Stimulated activated CD4-positive, alpha-beta T cell treated with anti-CD3 and anti-CD28 coated beads, Interleukin-12 subunit alpha, Interleukin-12 subunit beta, amount 100 ng/mL, for 4 hours (primary cell): ENCODE measurements around the gene TLX2.
"Not testable (repeated sequence)": the region's sequence is repeated elsewhere in the genome, so short reads cannot be mapped to it uniquely, and the experiment has no call there.

Experiments used
- DNase-seq: peaks from one replicate; pipeline ENCODE4 v3.0.0-alpha.2; 2020

Gene TLX2

GRCh38 chr2:74514368-74515270, at the start of gene TLX2:
Gene TLX2, plus strand, starts transcription at chr2:74514450. Its CDS starts 357 bp downstream, at chr2:74514807.
- DNase-seq = no peak

GRCh38 chr2:74470742-74471141, 43.5 kb upstream of the TLX2 start:
- DNase-seq = not testable (repeated sequence)

- no peak for DNase-seq
Measured at GRCh38 chr2:74471332-74472065, 42.8 kb upstream of the TLX2 start.

GRCh38 chr2:74472086-74472944, 41.9 kb upstream of the TLX2 start, which contains the start of gene MRPL53:
Gene MRPL53, minus strand, starts transcription at chr2:74472680. Its CDS starts 20 bp downstream, at chr2:74472660.
- DNase-seq = peak; percentile 98

- DNase-seq = no peak
Measured at GRCh38 chr2:74472945-74473258, 41.3 kb upstream of the TLX2 start.

GRCh38 chr2:74474481-74474880, 39.8 kb upstream of the TLX2 start:
- DNase-seq = no peak

- no peak for DNase-seq
Measured at GRCh38 chr2:74474899-74475298, 39.4 kb upstream of the TLX2 start.

GRCh38 chr2:74481431-74481830, 32.8 kb upstream of the TLX2 start:
- no peak for DNase-seq

GRCh38 chr2:74481961-74482800, 32.1 kb upstream of the TLX2 start:
- peak; percentile 49 for DNase-seq

GRCh38 chr2:74482801-74483674, 31.2 kb upstream of the TLX2 start, which contains the start of the genes CCDC142 and TTC31:
Gene CCDC142, minus strand, starts transcription at chr2:74482998. Its CDS starts 161 bp downstream, at chr2:74482837.
Gene TTC31, plus strand, starts transcription at chr2:74483081. Its CDS starts 15 bp downstream, at chr2:74483096.
- DNase-seq = peak; percentile 89

GRCh38 chr2:74483675-74484164, 30.5 kb upstream of the TLX2 start:
- not testable (repeated sequence) for DNase-seq

- DNase-seq = no peak
Measured at GRCh38 chr2:74486141-74486540, 28.1 kb upstream of the TLX2 start.

GRCh38 chr2:74488643-74489481, 25.4 kb upstream of the TLX2 start:
- DNase-seq = no peak

- DNase-seq = no peak
Measured at GRCh38 chr2:74489906-74490305, 24.3 kb upstream of the TLX2 start.

GRCh38 chr2:74491648-74492544, 22.4 kb upstream of the TLX2 start:
- DNase-seq = no peak

GRCh38 chr2:74493546-74493945, 20.7 kb upstream of the TLX2 start:
- no peak for DNase-seq

GRCh38 chr2:74495440-74495839, 18.8 kb upstream of the TLX2 start:
- no peak for DNase-seq

GRCh38 chr2:74496997-74497776, 17.1 kb upstream of the TLX2 start:
- DNase-seq = no peak
